Activated gamma-delta T cell treated with Interleukin-2 at 50 U/mL for 16 hours (primary cell): ENCODE results near the gene STARD9.
"Not testable (repeated sequence)": the region's sequence is repeated elsewhere in the genome, so short reads cannot be mapped to it uniquely, and the experiment has no call there.

ENCODE experiments used
- DNase-seq: peaks from one replicate; pipeline ENCODE4 v3.0.0-alpha.2; 2020

STARD9 gene

DNA sequence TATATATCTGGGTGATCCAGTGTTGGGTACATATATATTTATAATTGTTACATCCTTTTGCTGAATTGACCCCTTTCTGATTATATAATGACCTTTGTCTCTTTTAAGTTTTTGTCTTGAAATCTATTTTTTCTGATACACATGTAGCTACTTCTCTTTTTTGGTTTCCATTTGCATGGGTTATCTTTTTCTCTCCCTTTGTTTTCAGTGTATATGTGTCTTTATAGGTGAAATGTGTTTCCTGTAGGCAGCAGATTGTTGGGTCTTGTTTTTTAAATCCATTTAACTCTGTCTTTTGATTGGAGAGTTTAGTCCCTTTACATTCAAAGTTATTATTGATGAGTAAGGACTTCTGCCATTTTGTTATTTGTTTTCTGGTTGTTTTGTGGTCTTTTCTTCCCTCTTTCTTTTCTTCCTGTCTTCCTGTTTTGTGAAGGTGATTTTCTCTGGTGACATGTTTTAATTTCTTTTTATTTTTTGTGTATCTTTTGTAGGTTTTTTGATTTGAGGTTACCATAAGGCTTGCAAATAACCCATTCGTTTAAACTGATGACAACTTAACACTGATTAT, 56.8 kb downstream of the STARD9 start:
- DNase-seq, result no peak

GRCh38 chr15:42640109-42640508, 64.7 kb downstream of the STARD9 start:
- no peak for DNase-seq

GRCh38 chr15:42650208-42651066, 75.0 kb downstream of the STARD9 start:
- DNase-seq, result peak; percentile 52

DNA sequence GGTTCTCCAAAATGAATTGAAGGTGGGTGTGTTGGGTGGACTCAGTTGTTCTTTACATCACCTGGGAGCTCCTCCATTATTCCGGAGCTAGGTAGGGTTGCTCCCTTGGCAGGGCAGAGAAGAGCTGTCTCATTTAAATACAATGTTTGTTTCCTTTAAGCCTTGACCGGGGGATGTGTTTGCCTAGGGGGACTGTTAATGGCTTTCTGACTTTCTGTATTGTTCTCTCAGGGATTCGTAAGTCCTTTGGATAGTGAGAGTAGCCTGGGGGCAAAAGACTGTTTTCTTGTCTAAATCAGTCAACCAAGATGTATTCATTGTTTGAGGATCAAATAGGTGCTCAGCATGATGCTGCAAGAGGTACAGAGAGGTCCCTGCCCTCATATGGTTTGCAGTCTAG, 90.4 kb downstream of the STARD9 start:
- DNase-seq, result no peak

DNA sequence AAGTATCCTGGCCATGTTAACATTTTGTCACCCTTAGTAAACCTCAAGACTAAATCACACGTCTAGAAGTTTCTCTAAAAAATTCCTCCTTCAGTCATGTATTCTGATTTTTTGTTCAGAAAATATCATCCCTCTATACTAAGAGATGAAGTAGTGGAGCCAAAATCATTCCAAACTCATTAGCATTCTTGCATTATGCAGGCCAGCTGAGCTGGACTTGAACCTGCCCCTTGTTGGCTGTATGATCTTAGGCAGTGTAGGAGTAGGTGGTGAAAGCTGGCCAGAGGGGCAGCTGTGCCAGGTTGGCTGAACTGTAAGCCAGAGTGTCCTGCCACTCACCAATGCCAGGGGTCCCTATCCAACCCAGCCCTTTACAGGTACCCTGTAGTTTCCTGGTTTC, 92.4 kb downstream of the STARD9 start:
- no peak for DNase-seq

DNA sequence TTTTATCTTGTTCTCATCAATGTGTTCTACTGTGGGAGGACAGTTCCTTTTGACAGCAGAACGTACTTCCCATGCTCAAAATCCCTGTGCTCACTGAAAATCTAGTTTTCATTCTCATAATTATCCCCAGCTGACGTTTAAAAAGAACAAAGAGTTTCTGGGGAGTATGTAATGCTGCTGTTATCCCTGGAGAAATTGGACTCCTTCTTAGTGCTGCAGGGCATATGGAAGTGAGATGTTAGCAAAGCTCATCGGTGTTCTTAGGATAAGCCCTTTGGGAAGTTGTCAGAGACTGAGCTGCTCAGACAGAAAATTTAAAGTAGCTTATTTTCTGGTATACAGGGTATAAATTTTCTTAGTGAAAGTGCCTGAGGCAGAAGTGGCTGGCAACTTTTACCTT, 95.0 kb downstream of the STARD9 start:
- DNase-seq, result no peak

- DNase-seq, result no peak
These were observed 97.0 kb downstream of the STARD9 start for GRCh38 chr15:42672444-42672843.

- DNase-seq, result no peak
These were observed 99.1 kb downstream of the STARD9 start for GRCh38 chr15:42674472-42674871.

GRCh38 chr15:42675021-42675420, 99.6 kb downstream of the STARD9 start:
- no peak for DNase-seq

- no peak for DNase-seq
These were observed 104.1 kb downstream of the STARD9 start for GRCh38 chr15:42679285-42680141.

GRCh38 chr15:42680142-42680482, 104.7 kb downstream of the STARD9 start:
- not testable (repeated sequence) for DNase-seq

- DNase-seq, result no peak
These were observed 105.7 kb downstream of the STARD9 start for GRCh38 chr15:42681119-42681518.

DNA sequence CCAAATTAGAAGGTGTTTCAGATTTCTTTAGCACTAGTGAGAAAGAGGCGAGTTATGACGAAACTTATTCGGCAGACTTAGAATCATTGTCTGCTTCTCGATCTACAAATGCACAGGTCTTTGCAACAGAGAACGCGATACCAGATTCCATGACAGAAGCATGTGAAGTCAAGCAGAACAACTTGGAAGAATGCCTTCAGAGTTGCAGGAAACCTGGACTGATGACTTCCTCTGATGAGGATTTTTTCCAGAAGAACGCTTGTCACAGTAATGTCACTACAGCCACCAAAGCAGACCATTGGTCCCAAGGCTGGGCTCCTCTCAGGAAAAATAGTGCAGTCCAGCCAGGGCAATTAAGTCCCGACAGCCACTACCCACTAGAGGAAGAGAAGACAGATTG, 110.9 kb downstream of the STARD9 start:
- DNase-seq, result no peak

DNA sequence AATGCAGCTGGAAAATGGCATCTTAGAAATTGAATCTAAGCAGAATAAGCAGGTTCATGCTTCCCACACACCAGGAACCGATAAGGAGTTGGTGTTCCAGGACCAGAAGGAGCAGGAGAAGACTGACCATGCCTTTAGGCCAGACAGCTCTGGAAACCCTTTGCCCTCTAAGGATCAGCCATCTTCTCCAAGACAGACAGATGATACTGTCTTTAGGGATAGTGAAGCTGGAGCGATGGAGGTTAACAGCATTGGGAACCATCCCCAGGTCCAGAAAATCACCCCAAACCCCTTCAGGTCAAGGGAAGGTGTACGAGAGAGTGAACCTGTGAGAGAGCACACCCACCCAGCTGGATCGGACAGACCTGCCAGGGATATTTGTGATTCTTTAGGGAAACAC, 112.3 kb downstream of the STARD9 start:
- no peak for DNase-seq

DNA sequence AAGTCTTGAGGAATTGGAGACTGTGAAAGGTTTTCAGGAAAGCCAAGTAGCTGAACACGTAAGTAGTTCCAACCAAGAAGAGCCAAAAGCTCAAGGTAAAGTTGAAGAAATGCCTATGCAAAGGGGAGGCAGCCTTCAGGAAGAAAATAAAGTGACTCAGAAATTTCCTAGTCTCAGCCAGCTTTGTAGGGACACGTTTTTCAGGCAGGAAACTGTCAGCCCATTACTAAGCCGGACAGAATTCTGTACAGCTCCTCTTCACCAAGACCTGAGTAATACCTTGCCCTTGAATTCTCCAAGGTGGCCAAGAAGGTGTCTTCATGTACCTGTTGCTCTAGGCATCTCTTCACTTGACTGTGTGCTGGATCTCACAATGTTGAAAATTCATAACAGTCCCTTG, 112.9 kb downstream of the STARD9 start:
- no peak for DNase-seq

DNA sequence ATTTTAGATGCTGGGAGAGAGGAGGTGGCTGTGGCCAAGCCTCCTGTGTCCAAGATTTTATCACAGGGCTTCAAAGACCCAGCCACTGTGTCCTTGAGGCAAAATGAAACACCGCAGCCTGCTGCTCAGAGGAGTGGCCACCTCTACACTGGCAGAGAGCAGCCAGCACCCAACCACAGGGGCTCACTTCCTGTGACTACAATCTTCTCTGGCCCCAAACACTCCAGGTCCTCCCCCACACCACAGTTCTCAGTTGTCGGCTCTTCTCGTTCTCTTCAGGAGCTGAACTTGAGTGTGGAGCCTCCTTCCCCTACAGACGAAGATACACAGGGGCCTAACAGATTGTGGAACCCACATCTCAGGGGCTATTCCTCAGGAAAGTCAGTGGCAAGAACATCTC, 115.9 kb downstream of the STARD9 start:
- DNase-seq, result no peak

DNA sequence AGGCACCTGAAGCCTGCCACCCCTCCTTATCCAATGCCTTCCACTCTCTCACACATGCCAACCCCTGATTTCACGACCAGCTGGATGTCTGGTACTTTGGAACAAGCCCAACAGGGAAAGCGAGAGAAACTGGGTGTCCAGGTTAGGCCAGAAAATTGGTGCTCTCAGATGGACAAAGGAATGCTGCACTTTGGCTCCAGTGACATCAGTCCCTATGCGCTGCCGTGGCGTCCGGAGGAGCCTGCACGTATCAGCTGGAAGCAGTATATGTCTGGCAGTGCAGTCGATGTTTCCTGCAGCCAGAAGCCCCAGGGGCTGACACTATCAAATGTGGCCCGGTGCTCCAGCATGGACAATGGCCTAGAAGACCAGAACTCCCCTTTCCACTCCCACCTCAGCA, 116.4 kb downstream of the STARD9 start:
- DNase-seq, result no peak

DNA sequence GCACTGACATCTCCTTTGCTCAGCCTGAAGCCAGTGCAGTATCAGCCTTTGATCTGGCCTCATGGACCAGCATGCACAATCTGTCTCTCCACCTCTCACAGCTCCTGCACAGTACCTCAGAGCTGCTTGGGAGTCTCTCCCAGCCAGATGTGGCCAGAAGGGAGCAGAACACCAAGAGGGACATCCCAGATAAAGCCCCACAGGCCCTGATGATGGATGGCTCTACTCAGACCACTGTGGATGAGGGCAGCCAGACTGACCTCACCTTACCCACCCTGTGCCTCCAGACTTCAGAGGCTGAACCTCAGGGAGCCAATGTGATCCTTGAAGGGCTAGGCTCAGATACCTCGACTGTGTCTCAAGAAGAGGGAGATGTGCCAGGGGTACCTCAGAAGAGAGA, 117.1 kb downstream of the STARD9 start:
- DNase-seq, result no peak

- no peak for DNase-seq
These were observed 117.6 kb downstream of the STARD9 start for GRCh38 chr15:42692997-42693396.

GRCh38 chr15:42693496-42693895, 118.1 kb downstream of the STARD9 start:
- DNase-seq, result no peak

GRCh38 chr15:42693942-42694341, 118.5 kb downstream of the STARD9 start:
- no peak for DNase-seq

GRCh38 chr15:42694398-42694797, 119.0 kb downstream of the STARD9 start:
- DNase-seq, result no peak

DNA sequence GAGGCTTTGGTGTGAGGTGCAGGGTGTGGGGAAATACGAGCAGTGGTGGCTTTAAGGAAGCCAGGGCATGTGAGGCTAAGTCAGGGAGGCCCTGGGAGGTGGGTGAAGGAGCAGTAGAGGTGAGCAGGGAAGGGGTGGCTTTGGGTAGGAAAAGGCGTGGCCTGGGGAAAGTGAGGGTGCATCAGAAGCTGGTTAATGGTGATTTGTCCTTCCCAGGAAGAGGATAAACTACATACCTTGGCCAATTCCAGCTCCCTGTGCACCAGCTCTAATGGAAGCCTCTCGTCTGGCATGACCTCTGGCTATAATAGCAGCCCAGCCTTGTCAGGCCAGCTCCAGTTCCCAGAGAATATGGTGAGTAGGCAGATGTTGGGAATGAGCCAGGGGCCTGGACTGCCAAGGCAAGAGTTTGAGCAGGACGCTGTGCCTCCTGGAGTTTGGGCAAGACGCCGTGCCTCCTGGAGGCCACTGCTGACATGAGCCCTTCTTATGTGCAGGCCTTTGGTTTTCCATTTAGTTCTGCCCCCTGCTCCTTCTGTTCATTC, 120.2 kb downstream of the STARD9 start:
- no peak for DNase-seq

DNA sequence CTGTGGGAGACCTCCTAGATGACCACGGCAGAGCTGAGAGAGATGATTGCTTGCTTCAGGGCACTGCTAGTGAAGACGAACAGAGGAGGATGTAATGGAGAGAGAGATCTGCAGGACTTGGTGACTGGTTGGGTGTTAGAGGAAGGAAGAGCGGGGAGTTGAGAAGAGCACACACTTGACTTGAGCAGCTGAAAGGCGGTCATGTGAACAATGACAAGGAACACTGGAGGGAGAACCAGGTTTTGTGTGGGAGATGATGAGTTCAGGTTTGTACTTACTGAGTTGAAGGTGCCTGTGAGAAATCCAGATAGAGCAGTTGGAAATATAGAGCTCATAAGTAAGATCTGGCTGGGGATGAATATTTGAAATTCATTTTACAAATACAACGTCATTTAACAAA, 121.2 kb downstream of the STARD9 start:
- DNase-seq, result no peak
